Measurements from ENCODE around the gene C2orf92. TPM values are rescaled to one million over a fixed set of nuclear protein-coding genes. Genes with fewer than 3 reads are reported as not detected.

The C2orf92 gene
- total RNA-seq, 1 experiment from 2014 or later, result 3.0 TPM

DNA sequence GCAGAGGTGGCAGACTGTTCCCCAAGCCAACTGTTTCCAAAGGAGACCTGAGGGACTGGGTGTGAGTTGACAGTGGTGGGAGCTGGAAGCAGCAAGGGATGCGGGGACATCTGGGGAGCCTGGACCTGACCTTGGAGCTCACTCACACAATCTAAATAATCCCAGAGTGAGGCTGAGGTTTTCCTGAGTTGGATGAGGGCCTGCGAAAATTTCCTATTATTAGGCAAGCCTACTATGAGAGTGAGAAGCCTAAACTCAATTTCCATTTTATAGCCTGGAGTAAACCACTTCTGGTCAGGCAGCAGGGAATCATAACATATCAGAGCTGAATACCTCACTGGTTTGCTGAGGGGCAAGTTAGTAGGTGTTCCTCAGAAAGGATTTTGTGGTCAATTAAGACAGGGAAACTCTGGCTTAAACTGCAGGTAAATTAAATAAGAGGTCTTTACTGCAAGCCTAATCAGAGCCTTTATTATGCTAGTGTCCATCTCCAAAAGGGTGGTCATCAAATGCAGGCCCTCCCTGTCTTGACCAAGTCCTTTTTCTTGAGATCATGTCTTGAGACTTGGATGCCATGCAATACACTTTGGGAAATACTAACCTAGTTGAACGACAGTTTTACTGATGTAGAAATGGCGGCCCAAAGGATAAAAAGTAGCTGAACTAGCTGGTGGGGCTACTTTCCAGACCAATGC lies 25.3 kb upstream of the C2orf92 start:
- TF ChIP-seq EZH2phosphoT487 (IDR thresholded peaks at IDR 0.05; ENCODE audit: borderline replicate concordance, low read length) (no peak), EZH2 (IDR thresholded peaks at IDR 0.05; ENCODE audit: low read length, unreplicated experiment) (no peak)
- TF ChIP-seq, protein P1, sequence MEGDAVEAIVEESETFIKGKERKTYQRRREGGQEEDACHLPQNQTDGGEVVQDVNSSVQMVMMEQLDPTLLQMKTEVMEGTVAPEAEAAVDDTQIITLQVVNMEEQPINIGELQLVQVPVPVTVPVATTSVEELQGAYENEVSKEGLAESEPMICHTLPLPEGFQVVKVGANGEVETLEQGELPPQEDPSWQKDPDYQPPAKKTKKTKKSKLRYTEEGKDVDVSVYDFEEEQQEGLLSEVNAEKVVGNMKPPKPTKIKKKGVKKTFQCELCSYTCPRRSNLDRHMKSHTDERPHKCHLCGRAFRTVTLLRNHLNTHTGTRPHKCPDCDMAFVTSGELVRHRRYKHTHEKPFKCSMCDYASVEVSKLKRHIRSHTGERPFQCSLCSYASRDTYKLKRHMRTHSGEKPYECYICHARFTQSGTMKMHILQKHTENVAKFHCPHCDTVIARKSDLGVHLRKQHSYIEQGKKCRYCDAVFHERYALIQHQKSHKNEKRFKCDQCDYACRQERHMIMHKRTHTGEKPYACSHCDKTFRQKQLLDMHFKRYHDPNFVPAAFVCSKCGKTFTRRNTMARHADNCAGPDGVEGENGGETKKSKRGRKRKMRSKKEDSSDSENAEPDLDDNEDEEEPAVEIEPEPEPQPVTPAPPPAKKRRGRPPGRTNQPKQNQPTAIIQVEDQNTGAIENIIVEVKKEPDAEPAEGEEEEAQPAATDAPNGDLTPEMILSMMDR (conservative IDR thresholded peaks at IDR 0.05; ENCODE audit: low read depth, low read length), result no peak
- Histone ChIP-seq H3K9ac (ENCODE audit: low read length) (no peak overlapping the region), H3K4me2 (ENCODE audit: low read length) (no peak overlapping the region), H3K27me3 (ENCODE audit: low read length) (no peaks in the 10 kb centered on the region), H2AFZ (ENCODE audit: low read length) (no peak overlapping the region), H3K9me2 (replicated peaks; ENCODE audit: low read length) (no peaks in the 10 kb centered on the region), H3K36me3 (ENCODE audit: low read depth, low read length) (peaks cover 20% of the 10 kb centered on the region), H3F3A (ENCODE audit: low read length, unreplicated experiment) (no peaks in the 10 kb centered on the region), H3K27ac (ENCODE audit: low read length) (no peak overlapping the region), H3K4me3 (ENCODE audit: low read length) (no peak overlapping the region), H3K4me1 (ENCODE audit: insufficient read depth, low read length) (peaks cover 11% of the 10 kb centered on the region), H3K9me3 (ENCODE audit: low read length) (no peaks in the 10 kb centered on the region), H4K20me1 (ENCODE audit: low read length) (no peaks in the 10 kb centered on the region), H3K79me2 (ENCODE audit: low read length) (peaks cover 23% of the 10 kb centered on the region)
- intact Hi-C loops (cut with micrococcal nuclease), result no loop called here
- DNase-seq (no peak), ATAC-seq (no peak)
- ChIA-PET CTCF (no interaction called here), POLR2A (ENCODE audit: unreplicated experiment) (no interaction called here)
- BruUV-seq (replicated peaks), result no TSS peak

DNA sequence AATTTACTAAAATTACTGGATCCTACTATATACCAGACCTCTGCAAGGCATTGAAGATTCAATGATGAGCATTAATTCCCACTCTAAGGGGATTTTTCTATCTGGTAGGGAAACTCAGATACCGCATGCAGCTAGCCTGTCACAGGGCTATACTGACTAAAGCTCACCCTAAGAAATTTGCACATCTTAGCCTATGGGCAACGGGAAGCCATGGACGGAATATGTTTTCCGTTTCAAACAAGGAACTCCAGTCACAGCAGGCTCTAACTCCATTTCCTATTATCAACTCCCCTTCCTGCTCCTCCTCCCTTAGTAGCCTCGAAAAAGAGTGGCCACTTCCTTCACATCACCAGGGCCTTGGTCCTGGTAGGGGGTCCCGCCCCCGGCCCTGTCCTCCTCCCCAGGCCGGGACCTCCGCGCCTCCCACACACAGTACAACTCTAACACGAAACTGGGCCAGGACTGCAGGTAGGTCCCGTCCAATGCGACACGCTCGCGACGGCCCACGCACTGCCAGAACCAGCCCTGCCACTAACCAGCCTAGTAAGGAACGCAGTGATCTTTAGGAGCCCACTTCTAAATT lies 24.3 kb upstream of the C2orf92 start:
- H4K20me1 ChIP-seq (ENCODE audit: low read length), result no peaks in the 10 kb centered on the region
- intact Hi-C loops (cut with micrococcal nuclease), result loop anchor here (1.0 kb wide), 1 partner anchor 19 kb away; the partner anchor contains the start of gene ACTR1B
- ATAC-seq (peak; percentile 55), DNase-seq (no peak)
- no peaks in the 10 kb centered on the region for H3K9me2 ChIP-seq (replicated peaks; ENCODE audit: low read length)
- H3F3A ChIP-seq (ENCODE audit: low read length, unreplicated experiment), result no peaks in the 10 kb centered on the region
- H3K27ac ChIP-seq (ENCODE audit: low read length), result peak overlapping the region; percentile 9
- no peaks in the 10 kb centered on the region for H3K9me3 ChIP-seq (ENCODE audit: low read length)
- H3K4me3 ChIP-seq (ENCODE audit: low read length), result peak overlapping the region; percentile 83
- TF ChIP-seq, protein P1 (conservative IDR thresholded peaks at IDR 0.05; ENCODE audit: low read depth, low read length), result no peak
- TF ChIP-seq EZH2phosphoT487 (IDR thresholded peaks at IDR 0.05; ENCODE audit: borderline replicate concordance, low read length) (no peak), EZH2 (IDR thresholded peaks at IDR 0.05; ENCODE audit: low read length, unreplicated experiment) (no peak)
- H3K27me3 ChIP-seq (ENCODE audit: low read length), result no peaks in the 10 kb centered on the region
- H3K9ac ChIP-seq (ENCODE audit: low read length), result peak overlapping the region; percentile 91
- TSS peak; percentile 93 for BruUV-seq (replicated peaks)
- ChIA-PET CTCF (interaction anchor here (1.8 kb wide), 1 partner anchor 19 kb away, joined by 16 read pairs; the partner anchor contains the start of gene ACTR1B), POLR2A (ENCODE audit: unreplicated experiment) (interaction anchor here (0.6 to 1.4 kb wide), 3 partner anchors 18 to 628 kb away, joined by 3 to 12 read pairs (median 6); no protein-coding TSS in a partner anchor)
- H3K4me2 ChIP-seq (ENCODE audit: low read length), result peak overlapping the region; percentile 89
- H3K36me3 ChIP-seq (ENCODE audit: low read depth, low read length), result peaks cover 24% of the 10 kb centered on the region
- H2AFZ ChIP-seq (ENCODE audit: low read length), result peak overlapping the region; percentile 85
- peaks cover 11% of the 10 kb centered on the region for H3K4me1 ChIP-seq (ENCODE audit: insufficient read depth, low read length)
- H3K79me2 ChIP-seq (ENCODE audit: low read length), result peaks cover 23% of the 10 kb centered on the region
